ENCODE results near the gene MAP3K14.

The MAP3K14 gene

DNA sequence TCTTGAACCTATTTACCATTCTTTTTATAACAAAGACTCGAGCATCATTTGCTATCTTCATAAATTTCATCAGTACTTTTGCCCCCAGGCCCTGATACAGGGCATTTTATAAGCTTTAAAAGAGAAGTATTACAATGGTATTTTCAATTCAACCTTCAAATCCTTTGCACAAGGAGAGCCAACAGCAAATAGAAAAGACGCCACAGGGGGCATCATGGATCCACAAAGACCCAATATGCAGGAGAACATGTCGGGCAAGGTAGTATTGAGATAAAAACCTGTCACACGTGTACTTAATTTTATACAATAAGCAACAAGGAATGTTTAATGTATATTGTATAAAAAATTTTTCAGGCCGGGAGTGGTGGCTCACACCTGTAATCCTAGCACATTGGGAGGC is 10.2 kb downstream of the MAP3K14 start:
- TF ChIP-seq TAF1 (IDR thresholded peaks at IDR 0.05; ENCODE audit: borderline replicate concordance, insufficient read depth, low read length): no peak
- no peak for TF ChIP-seq FOXP2 (optimal IDR thresholded peaks at IDR 0.05; ENCODE audit: borderline replicate concordance, extremely low read depth, extremely low read length, insufficient read depth)
- no peak for TF ChIP-seq REST (IDR thresholded peaks at IDR 0.05; ENCODE audit: insufficient read depth in 1 of 2, low read depth in 2 of 2, low read length in 2 of 2)
- no peak for TF ChIP-seq SIN3A (IDR thresholded peaks at IDR 0.05; ENCODE audit: borderline replicate concordance, insufficient read depth, low read length)
- no peak for TF ChIP-seq POLR2AphosphoS5 (IDR thresholded peaks at IDR 0.05; ENCODE audit: low read depth, low read length)

GRCh38 chr17:45306094-45306493 is 10.7 kb downstream of the MAP3K14 start:
- TF ChIP-seq TAF1 (IDR thresholded peaks at IDR 0.05; ENCODE audit: borderline replicate concordance, insufficient read depth, low read length) (no peak), POLR2AphosphoS5 (IDR thresholded peaks at IDR 0.05; ENCODE audit: low read depth, low read length) (no peak), SIN3A (IDR thresholded peaks at IDR 0.05; ENCODE audit: borderline replicate concordance, insufficient read depth, low read length) (no peak), REST (IDR thresholded peaks at IDR 0.05; ENCODE audit: insufficient read depth in 1 of 2, low read depth in 2 of 2, low read length in 2 of 2) (no peak), FOXP2 (optimal IDR thresholded peaks at IDR 0.05; ENCODE audit: borderline replicate concordance, extremely low read depth, extremely low read length, insufficient read depth) (no peak)

DNA sequence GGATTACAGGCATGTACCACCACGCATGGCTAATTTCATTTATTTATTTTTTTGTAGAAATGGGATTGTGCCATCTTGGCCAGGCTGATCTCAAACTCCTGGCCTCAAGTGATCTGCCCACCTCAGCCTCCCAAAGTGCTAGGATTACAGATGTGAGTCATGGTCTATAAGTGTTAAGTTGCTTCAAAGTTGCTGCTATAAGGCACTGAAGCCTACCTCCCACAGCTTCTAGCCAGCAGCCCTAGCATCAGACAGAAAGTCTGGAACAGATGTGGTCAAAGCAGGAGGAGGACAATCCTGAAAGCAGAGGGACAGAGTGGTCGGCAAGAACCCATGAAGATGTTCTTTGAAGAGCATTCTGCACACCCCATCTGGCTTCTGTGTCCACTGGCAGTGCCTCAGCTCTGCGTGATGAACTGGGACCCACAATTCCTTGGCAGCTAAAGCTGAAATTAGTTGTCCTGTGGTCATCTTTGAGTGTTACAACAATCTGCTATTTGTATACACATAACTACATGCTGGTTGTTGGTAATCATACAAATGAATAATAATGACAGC is 11.2 kb downstream of the MAP3K14 start:
- TF ChIP-seq SIN3A (IDR thresholded peaks at IDR 0.05; ENCODE audit: borderline replicate concordance, insufficient read depth, low read length) (no peak), FOXP2 (optimal IDR thresholded peaks at IDR 0.05; ENCODE audit: borderline replicate concordance, extremely low read depth, extremely low read length, insufficient read depth) (no peak), REST (IDR thresholded peaks at IDR 0.05; ENCODE audit: insufficient read depth in 1 of 2, low read depth in 2 of 2, low read length in 2 of 2) (no peak), TAF1 (IDR thresholded peaks at IDR 0.05; ENCODE audit: borderline replicate concordance, insufficient read depth, low read length) (no peak), POLR2AphosphoS5 (IDR thresholded peaks at IDR 0.05; ENCODE audit: low read depth, low read length) (no peak)

DNA sequence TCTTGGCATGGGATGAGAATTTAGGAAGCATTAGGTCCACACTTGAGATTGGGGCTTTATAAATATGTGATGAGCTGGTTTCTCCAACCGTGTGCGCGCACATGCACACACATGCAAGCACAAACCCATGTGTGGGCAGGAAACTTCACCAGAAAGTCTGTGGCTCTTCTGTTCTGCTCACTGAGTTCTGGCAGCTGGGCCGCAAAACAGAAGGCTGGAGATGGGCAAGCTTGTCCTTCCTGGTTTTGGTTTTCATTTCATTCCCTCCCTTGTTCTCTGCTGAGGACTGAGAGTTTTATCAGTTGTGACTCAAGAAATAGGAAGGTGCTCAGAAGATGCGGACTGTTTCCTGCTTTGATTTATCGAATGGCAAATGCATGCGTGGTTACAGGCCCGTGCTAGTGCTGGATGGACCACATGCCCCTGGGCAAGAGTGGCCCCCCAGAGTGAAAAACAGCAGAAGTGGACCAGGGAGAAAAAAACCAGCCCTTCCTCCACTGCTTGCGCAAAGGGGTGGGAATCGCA is 14.1 kb downstream of the MAP3K14 start:
- no peak for TF ChIP-seq TAF1 (IDR thresholded peaks at IDR 0.05; ENCODE audit: borderline replicate concordance, insufficient read depth, low read length)
- TF ChIP-seq SIN3A (IDR thresholded peaks at IDR 0.05; ENCODE audit: borderline replicate concordance, insufficient read depth, low read length): no peak
- TF ChIP-seq FOXP2 (optimal IDR thresholded peaks at IDR 0.05; ENCODE audit: borderline replicate concordance, extremely low read depth, extremely low read length, insufficient read depth): no peak
- TF ChIP-seq REST (IDR thresholded peaks at IDR 0.05; ENCODE audit: insufficient read depth in 1 of 2, low read depth in 2 of 2, low read length in 2 of 2): no peak
- no peak for TF ChIP-seq POLR2AphosphoS5 (IDR thresholded peaks at IDR 0.05; ENCODE audit: low read depth, low read length)

Measured in PFSK-1 (cell line).